Kidney epithelial cell (primary cell): ENCODE measurements around the gene MRPL24. TPM values are rescaled to one million over a fixed set of nuclear protein-coding genes. Genes with fewer than 3 reads are reported as not detected.

Experiments used
- DNase-seq: peaks from one replicate; pipeline ENCODE4 v3.0.0-alpha.2; 2010; ENCODE audit warnings: low read depth
- H3K27me3 ChIP-seq: 2 replicates; pipeline ENCODE4 v1.6.0; 2011; ENCODE audit warnings: low read length; ENCODE audit not compliant: control insufficient read depth, insufficient read depth
- H3K36me3 ChIP-seq: 2 replicates; pipeline ENCODE4 v1.5.1; 2011; ENCODE audit warnings: low read length; ENCODE audit not compliant: control insufficient read depth, insufficient read depth
- H3K4me3 ChIP-seq: 2 replicates; pipeline ENCODE4 v1.5.1; 2011; ENCODE audit warnings: low read depth, mild to moderate bottlenecking, control low read depth, low read length
- total RNA-seq: library from RNA; depleted of rRNA; stranded (reverse); fragments of >200 nt; gene quantifications from 2 replicates; pipeline ENCODE4 v1.2.3, GENCODE V29; 2015
- TF ChIP-seq, protein P1 (sequence below): IDR thresholded peaks from 2 replicates; pipeline ENCODE4 v1.5.1; 2011; ENCODE audit warnings: mild to moderate bottlenecking, moderate library complexity, low read length, control low read depth, inconsistent platforms; ENCODE audit not compliant: insufficient read depth, poor library complexity, severe bottlenecking

MRPL24 gene
- total RNA-seq, 1 donor from 2014 or later = 62.2 TPM

GRCh38 chr1:156738916-156739315, 2.0 kb downstream of the MRPL24 start:
- Histone ChIP-seq H3K27me3 (no peaks in the 10 kb centered on the region), H3K4me3 (no peak overlapping the region), H3K36me3 (peaks cover 4% of the 10 kb centered on the region)
- TF ChIP-seq, protein P1, sequence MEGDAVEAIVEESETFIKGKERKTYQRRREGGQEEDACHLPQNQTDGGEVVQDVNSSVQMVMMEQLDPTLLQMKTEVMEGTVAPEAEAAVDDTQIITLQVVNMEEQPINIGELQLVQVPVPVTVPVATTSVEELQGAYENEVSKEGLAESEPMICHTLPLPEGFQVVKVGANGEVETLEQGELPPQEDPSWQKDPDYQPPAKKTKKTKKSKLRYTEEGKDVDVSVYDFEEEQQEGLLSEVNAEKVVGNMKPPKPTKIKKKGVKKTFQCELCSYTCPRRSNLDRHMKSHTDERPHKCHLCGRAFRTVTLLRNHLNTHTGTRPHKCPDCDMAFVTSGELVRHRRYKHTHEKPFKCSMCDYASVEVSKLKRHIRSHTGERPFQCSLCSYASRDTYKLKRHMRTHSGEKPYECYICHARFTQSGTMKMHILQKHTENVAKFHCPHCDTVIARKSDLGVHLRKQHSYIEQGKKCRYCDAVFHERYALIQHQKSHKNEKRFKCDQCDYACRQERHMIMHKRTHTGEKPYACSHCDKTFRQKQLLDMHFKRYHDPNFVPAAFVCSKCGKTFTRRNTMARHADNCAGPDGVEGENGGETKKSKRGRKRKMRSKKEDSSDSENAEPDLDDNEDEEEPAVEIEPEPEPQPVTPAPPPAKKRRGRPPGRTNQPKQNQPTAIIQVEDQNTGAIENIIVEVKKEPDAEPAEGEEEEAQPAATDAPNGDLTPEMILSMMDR = no peak
- no peak for DNase-seq

- DNase-seq = no peak
- H3K36me3 ChIP-seq = peaks cover 3% of the 10 kb centered on the region
- H3K27me3 ChIP-seq = no peaks in the 10 kb centered on the region
Measured at GRCh38 chr1:156738407-156738806, 2.5 kb downstream of the MRPL24 start.

DNA sequence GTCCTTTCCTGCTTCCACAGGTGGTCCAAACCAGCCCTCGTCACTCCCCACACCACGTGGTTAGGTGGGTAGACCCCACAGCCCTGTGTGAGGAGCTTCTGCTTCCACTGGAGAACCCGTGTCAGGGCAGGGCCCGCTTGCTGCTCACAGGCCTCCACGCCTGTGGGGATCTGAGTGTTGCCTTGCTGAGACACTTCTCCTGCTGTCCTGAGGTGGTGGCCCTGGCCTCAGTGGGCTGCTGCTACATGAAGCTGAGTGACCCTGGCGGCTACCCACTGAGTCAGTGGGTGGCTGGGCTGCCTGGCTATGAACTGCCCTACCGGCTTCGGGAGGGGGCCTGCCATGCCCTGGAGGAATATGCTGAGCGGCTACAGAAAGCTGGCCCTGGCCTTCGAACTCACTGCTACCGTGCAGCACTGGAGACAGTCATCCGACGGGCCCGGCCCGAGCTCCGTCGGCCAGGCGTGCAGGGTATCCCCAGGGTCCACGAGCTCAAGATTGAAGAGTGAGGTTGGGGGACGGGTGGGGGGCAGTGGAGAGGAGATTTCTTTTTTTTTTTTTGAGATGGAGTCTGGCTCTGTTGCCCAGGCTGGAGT, 6.8 kb downstream of the MRPL24 start:
- no peak overlapping the region for H3K4me3 ChIP-seq
- TF ChIP-seq, protein P1 = no peak
- peaks cover 2% of the 10 kb centered on the region for H3K36me3 ChIP-seq
- H3K27me3 ChIP-seq = no peaks in the 10 kb centered on the region
- DNase-seq = no peak

More at GRCh38 chr1:156738407-156738806, 2.5 kb downstream of the MRPL24 start:
- TF ChIP-seq, protein P1 = no peak
- H3K4me3 ChIP-seq = no peak overlapping the region

GRCh38 chr1:156728599-156729462, 12.1 kb downstream of the MRPL24 start, which contains the start of gene ISG20L2:
ISG20L2 (minus strand) TSS chr1:156728766; CDS start chr1:156727652, 1,114 bp downstream.
- Histone ChIP-seq H3K27me3 (no peaks in the 10 kb centered on the region), H3K36me3 (no peaks in the 10 kb centered on the region), H3K4me3 (peak within 1 kb of the TSS; percentile 62)
- DNase-seq = peak; percentile 92
- TF ChIP-seq, protein P1 = no peak

GRCh38 chr1:156727926-156728598, 12.8 kb downstream of the MRPL24 start, which contains the start of gene METTL25B:
METTL25B (plus strand) TSS chr1:156728469; CDS start chr1:156729105, 636 bp downstream.
- TF ChIP-seq, protein P1 = no peak
- H3K36me3 ChIP-seq = no peaks in the 10 kb centered on the region
- DNase-seq = no peak
- peak within 1 kb of the TSS; percentile 62 for H3K4me3 ChIP-seq
- no peaks in the 10 kb centered on the region for H3K27me3 ChIP-seq
